ENCODE data around the gene GNAQ.

DNA sequence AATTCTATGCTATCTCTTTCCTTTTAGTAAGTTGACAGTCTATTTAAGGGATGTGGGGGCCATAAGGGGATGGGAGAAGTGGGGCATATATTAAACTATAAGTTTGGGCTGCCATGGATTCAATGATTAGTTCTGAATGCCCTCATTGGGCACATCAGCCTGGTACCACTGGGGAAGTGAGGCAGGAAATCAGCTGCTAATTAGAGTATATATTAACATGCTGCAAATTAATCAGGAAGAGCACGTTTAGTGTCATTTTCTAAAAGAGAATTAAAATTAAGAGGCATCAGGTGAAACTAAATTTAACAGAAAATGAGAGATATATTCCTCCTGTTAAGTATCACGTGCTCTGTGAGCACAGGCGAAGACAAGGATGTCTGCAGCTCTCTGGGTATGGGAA is 260.4 kb downstream of the GNAQ start:
- TF ChIP-seq, protein P1, sequence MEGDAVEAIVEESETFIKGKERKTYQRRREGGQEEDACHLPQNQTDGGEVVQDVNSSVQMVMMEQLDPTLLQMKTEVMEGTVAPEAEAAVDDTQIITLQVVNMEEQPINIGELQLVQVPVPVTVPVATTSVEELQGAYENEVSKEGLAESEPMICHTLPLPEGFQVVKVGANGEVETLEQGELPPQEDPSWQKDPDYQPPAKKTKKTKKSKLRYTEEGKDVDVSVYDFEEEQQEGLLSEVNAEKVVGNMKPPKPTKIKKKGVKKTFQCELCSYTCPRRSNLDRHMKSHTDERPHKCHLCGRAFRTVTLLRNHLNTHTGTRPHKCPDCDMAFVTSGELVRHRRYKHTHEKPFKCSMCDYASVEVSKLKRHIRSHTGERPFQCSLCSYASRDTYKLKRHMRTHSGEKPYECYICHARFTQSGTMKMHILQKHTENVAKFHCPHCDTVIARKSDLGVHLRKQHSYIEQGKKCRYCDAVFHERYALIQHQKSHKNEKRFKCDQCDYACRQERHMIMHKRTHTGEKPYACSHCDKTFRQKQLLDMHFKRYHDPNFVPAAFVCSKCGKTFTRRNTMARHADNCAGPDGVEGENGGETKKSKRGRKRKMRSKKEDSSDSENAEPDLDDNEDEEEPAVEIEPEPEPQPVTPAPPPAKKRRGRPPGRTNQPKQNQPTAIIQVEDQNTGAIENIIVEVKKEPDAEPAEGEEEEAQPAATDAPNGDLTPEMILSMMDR (conservative IDR thresholded peaks at IDR 0.05; ENCODE audit: low read depth in 2 of 2), result no peak
- TF ChIP-seq STAT1 (IDR thresholded peaks at IDR 0.05; ENCODE audit: unreplicated experiment) (no peak), EZH2 (IDR thresholded peaks at IDR 0.05; ENCODE audit: low read depth, unreplicated experiment) (no peak), EZH2phosphoT487 (IDR thresholded peaks at IDR 0.05; ENCODE audit: unreplicated experiment) (no peak), JUNB (IDR thresholded peaks at IDR 0.05; ENCODE audit: unreplicated experiment) (no peak), POLR2AphosphoS5 (IDR thresholded peaks at IDR 0.05; ENCODE audit: low read depth) (no peak), ZNF331 (CRISPR knock-in tag; IDR thresholded peaks at IDR 0.05; ENCODE audit: low read depth) (no peak), NANOG (IDR thresholded peaks at IDR 0.05; ENCODE audit: borderline replicate concordance) (no peak), CREB1 (CRISPR knock-in tag; IDR thresholded peaks at IDR 0.05; ENCODE audit: low read depth) (no peak)
- TF ChIP-seq, protein P2, sequence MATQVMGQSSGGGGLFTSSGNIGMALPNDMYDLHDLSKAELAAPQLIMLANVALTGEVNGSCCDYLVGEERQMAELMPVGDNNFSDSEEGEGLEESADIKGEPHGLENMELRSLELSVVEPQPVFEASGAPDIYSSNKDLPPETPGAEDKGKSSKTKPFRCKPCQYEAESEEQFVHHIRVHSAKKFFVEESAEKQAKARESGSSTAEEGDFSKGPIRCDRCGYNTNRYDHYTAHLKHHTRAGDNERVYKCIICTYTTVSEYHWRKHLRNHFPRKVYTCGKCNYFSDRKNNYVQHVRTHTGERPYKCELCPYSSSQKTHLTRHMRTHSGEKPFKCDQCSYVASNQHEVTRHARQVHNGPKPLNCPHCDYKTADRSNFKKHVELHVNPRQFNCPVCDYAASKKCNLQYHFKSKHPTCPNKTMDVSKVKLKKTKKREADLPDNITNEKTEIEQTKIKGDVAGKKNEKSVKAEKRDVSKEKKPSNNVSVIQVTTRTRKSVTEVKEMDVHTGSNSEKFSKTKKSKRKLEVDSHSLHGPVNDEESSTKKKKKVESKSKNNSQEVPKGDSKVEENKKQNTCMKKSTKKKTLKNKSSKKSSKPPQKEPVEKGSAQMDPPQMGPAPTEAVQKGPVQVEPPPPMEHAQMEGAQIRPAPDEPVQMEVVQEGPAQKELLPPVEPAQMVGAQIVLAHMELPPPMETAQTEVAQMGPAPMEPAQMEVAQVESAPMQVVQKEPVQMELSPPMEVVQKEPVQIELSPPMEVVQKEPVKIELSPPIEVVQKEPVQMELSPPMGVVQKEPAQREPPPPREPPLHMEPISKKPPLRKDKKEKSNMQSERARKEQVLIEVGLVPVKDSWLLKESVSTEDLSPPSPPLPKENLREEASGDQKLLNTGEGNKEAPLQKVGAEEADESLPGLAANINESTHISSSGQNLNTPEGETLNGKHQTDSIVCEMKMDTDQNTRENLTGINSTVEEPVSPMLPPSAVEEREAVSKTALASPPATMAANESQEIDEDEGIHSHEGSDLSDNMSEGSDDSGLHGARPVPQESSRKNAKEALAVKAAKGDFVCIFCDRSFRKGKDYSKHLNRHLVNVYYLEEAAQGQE (IDR thresholded peaks at IDR 0.05; ENCODE audit: unreplicated experiment), result no peak
